Suppressor macrophage (primary cell): ENCODE results near the gene WNT1.

Source experiments
- DNase-seq, 4 experiments: peaks; one replicate each; pipeline ENCODE4 v3.0.0-alpha.2; 2020 to 2022

The WNT1 gene

DNA sequence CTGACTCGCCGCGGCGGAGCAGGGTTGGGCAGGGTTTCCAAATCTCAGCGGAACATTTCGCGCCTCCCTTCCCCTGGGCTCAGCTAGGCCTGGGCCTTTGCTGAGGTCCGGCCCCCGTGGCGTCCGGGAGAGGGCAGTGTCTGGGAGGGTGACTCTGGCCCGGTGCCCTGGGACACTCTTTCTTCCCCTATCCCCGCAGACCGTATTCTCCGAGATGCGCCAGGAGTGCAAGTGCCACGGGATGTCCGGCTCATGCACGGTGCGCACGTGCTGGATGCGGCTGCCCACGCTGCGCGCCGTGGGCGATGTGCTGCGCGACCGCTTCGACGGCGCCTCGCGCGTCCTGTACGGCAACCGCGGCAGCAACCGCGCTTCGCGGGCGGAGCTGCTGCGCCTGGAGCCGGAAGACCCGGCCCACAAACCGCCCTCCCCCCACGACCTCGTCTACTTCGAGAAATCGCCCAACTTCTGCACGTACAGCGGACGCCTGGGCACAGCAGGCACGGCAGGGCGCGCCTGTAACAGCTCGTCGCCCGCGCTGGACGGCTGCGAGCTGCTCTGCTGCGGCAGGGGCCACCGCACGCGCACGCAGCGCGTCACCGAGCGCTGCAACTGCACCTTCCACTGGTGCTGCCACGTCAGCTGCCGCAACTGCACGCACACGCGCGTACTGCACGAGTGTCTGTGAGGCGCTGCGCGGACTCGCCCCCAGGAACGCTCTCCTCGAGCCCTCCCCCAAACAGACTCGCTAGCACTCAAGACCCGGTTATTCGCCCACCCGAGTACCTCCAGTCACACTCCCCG, 3.0 kb downstream of the WNT1 start:
- DNase-seq, result peak; percentile 64 to 80 (median 72)

DNA sequence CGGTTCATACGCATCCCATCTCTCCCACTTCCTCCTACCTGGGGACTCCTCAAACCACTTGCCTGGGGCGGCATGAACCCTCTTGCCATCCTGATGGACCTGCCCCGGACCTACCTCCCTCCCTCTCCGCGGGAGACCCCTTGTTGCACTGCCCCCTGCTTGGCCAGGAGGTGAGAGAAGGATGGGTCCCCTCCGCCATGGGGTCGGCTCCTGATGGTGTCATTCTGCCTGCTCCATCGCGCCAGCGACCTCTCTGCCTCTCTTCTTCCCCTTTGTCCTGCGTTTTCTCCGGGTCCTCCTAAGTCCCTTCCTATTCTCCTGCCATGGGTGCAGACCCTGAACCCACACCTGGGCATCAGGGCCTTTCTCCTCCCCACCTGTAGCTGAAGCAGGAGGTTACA, 3.6 kb downstream of the WNT1 start:
- no peak for DNase-seq

DNA sequence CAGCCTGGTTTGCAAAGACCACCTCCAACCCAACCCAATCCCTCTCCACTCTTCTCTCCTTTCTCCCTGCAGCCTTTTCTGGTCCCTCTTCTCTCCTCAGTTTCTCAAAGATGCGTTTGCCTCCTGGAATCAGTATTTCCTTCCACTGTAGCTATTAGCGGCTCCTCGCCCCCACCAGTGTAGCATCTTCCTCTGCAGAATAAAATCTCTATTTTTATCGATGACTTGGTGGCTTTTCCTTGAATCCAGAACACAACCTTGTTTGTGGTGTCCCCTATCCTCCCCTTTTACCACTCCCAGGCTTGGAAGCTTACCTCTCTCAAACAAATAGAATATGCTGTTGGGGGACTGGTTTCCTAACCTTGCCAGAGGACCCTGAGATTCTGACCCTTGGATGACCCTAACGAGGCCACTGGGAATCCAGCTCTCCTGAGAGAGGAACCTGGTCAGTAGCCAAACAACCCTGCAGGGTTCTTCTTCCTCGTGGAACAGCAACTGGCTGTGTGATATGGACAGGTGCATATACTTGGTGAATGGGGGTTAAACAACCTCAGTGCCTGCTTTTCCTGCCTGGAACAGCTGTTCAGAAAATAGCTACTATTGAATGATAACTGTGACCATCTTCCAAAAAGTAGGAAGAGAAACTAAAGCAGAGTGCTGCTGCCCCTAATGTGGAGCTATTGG, 4.4 kb downstream of the WNT1 start:
- no peak for DNase-seq

DNA sequence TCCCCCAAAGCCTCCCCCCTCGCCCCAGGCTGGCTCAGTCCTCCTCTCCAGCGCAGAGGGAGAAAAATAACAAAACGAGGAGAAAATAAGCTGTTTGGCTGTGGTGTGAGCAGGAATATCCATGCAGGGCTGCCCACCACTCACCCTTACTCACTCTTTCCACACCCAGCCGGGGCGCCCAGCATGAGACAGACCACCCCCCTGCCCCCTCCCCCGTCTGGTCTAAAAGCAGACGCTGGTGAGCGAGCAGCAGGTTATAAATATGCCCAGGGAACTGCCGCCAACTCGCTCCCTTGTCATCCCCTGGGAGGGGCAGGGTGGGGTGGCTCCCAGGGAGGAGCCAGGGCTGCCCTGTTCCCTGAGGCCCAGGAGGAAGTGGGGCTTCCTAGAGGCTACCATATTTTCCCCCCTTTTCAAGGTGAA, 7.4 kb downstream of the WNT1 start:
- DNase-seq, result no peak

DNA sequence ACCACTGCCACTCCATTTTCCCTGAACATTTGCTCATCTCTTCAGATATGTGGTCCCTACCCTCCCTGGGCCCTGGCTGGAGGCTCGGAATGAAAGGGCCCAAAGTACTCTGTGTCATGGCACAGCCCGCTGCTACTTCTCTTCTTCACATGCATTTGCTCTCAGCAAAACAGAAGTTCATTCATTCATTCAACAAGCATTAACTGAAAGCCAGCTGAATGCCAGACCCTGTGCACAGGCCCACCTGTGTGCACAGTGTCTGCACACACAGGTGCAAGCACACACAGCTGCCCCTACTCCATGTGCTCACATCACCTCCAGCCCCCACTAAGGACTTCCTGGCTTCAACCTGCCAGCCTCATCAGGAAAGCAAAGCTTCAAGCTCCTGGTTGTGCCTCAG, 7.8 kb downstream of the WNT1 start:
- no peak for DNase-seq

DNA sequence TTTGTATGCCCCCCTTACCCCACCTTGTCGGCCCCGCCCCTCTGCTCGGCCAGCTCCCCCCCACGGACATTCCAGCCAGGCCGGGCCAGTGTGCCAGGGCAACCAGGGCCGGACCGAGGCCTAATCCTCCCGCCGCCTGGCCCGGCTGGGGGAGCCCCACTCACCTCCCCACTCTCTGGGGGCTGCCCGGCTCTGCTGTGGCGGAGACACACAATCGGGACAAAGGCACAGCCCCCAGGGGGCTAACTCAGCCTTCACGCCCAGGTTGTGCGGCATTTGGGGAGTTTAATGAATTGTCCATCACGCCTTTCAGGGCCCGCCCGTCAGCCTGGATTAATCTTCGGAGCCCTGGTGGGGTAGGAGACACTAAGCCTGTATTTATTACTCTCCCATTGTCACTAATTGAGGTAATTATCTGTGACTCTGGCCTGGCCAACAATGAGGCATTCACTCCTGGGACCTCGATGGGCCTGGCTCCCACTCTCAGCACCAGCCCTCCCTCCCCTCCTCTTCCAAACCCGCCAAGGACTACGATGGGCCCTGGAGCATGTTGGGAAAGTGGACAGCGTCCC, 8.7 kb downstream of the WNT1 start:
- no peak for DNase-seq

DNA sequence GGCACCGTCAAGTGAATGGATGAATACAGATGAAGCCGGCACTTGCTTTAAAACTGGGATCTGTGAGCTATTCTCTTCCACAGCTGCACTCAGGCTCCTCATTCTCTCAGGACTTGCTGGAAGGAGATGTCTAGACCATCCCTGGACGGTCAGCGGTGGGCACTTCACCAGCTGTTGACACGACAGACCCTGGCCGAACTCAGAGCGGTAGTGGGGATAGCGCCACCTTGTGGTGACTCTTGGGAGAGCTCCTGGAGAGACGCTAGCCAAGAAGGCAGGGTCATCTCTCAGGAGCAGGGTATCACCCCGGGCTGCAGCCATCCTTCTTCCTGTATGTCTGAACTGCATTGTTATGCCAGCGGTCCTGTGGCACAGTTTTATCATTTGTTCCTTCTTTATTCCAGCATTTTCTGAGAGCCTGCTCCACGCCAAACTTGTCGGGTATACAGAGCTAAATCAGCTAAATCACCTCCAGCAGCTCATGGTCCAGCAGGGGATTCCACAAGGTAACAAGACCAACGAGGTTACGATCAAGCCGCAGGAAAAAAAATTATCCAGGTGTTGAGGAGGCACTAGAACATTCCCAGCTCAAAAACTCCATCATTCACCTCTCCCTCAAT, 10.0 kb downstream of the WNT1 start:
- peak; percentile 74 to 88 (median 84) for DNase-seq

DNA sequence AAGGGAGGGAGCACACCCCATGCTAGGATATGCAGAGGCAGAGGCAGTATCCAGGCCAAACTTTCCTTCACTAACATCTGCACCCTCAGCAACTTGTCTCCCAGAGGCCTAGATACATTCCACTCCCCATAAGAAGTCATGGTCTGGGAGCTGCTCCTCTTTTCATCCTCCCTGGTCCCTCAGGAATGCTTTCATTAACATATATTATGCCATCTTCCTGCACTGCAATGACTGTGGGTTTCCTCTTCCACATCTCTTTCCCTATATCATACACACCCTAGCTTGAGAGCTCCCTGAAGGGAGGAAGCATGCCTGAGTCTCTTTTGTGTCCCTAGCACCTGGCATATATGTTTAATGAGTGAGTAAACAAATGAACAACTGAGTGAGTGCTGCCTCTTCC, 12.4 kb downstream of the WNT1 start:
- no peak for DNase-seq

DNA sequence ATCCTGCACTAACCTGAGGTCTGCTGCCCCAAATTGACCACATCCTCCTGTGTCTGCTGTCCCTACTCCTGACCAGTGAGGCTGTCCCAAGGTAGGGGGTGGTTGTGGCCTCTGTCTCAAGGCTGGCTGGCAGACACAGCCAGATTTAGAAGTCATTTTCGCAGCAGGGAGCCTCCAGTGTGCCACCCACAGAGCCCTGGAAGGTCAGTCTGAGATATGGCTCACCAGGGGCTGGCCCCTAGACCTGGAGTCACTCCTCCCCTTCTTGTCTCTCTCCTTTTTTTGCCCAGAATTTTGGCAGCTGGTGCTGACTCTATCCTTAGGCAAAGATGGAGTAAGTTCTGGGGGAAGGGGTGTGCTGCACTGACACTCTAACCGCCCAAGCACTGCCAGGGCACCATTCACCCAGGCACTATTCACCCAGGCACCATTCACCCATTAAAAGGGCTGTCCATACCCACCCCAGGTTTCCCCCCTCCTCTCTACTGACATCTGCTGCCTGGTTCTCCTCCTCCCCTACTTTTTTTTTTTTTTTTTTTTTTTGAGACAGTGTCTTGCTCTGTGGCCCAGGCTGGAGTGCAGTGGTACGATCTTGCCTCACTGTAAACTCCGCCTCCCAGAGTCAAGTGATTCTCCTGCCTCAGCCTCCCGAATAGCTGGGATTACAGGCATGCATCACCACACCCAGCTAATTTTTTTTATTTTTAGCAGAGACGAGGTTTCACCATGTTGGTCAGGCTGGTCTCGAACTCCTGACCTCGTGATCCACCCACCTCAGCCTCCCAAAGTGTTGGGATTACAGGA, 13.3 kb downstream of the WNT1 start:
- DNase-seq, result no peak

DNA sequence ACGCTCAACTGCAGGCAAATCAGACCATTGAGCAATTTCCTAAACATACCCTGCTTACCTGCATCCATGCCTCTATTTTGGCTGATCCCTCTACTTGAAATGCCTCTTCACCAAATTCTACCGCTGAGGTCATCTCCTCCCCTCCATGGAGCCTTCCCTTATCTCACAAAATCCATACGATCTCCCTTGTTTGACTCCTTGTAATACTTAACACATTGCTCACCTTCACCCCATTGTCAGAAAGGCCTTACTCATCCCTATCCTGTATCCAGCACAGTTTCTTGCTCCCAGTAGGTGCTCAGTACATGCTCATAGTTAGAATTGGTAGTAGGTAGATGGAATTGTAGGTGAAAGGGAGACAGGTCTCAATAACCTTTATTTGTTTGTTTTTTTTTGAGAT, 15.7 kb downstream of the WNT1 start:
- DNase-seq, result no peak

DNA sequence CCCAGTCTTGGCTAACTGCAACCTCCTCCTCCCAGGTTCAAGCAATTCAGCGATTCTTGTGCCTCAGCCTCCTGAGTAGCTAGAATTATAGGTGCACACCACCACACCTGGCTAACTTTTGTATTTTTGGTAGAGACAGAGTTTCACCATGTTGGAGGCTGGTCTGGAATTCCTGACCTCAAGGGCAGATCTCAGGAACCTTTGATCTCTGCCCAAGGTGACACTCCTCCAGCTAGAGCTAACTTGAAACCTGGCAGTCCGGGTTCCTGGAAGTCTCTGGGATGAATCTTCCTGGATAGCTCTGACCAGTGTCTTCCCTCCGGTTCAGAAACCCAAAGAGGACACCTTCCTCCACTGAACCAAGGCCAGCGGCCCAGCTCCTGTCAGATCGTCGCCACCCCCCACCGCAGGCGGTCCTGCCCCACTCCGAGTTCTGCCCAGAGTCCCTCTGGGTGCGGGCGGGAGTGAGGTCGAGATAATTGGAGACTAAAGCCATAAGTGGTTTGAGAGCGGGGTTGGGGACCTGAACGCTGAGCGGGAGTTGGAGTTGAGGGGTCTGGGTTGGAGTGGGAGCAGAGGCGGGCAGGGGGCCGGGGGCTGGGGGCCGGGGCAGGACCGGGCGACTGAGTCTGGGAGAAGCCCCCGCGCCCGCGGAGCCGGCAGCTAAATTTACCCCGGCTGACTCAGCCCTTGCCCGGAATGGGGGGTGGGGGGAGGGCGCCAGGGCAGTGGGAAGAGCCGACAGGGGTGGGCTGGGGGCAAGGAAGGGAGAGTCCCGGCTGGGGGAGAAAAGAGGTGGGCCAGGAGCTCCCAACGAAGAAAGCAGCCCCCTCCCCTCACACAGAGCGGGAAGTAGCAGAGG, 16.3 kb downstream of the WNT1 start:
- no peak for DNase-seq

DNA sequence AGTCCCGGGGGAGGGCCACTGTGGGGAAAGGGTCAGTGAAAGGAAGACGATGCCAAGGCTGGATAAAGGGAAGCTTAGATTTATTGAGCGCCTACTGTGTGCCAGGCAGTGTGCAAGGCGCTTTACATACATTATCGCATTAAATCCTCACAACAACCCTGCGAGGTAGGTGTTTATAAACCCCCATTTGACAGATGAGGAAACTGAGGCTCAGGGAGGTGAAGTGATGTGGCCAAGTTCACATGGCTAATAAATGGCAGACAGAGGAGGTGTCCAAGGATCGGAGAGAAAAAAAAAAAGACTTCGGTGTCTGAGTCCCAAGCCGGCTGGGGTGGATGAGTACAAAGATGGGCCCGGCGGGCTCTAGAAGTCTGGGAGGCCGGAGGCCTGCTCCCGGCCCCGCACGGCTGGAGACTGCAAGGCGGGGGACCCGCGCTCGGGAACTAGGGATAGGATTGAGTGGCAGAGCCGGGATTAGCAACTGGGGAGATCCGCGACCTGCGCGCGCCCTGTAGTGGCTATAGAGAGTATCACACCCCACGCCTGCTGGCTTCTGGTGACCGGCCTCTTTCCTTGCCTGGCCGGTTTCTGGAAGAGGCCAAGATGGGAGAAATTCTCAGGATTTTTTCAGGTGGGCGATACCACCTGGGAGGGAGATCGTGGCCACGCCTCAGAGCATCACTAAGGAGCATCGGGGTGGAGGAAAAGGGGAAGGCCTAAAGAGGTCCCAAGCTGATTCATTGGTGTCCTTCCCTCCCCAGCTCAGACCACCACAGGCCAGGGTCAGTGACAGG, 17.2 kb downstream of the WNT1 start:
- DNase-seq, result peak; percentile 78 to 87 (median 80)

DNA sequence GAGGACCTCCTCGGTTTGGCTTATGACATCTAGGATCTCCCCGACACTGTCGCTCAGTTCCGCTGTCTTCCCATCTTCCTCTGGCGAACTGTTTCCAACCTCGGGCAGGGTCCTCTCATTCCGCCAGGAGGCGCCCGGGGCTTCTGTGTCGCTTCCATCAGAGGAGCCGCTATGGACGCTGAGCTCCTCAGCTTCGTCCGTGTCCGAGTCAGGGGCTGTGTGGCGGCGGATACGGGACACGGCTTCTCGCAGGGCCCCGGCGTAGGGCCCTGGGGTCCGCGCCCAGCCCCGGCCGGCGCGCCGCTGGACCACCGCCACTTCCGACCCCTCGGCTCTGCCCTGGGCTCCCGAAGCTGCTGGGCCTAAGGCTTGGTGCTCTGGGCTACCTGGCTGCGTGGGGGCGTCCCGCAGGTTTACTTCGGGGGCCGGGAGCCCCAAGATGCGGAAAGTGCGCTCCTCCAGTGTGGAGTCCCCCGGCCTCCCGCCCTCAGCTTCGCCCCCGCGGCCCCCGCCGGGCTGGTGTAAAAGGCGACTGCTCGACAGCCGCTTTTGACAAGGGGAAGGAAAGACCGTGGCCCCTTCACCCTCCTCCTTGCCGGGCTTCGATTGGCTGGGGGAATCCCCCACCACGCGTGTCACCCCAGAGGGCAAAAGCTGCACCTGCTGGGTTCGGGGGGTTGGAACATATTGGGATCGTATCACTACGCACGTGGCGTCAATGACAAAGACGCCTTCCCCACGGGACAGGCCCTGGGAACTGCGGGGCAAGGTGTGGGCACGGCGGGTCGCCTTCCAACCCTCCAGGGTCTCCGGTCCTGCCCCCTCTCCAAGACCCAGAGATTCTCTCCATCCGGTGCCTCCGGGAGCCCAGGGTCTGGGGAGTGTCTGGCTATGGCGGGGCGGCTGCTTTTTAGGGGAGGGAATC, 18.9 kb downstream of the WNT1 start:
- DNase-seq, result peak; percentile 88 to 94 (median 90)

DNA sequence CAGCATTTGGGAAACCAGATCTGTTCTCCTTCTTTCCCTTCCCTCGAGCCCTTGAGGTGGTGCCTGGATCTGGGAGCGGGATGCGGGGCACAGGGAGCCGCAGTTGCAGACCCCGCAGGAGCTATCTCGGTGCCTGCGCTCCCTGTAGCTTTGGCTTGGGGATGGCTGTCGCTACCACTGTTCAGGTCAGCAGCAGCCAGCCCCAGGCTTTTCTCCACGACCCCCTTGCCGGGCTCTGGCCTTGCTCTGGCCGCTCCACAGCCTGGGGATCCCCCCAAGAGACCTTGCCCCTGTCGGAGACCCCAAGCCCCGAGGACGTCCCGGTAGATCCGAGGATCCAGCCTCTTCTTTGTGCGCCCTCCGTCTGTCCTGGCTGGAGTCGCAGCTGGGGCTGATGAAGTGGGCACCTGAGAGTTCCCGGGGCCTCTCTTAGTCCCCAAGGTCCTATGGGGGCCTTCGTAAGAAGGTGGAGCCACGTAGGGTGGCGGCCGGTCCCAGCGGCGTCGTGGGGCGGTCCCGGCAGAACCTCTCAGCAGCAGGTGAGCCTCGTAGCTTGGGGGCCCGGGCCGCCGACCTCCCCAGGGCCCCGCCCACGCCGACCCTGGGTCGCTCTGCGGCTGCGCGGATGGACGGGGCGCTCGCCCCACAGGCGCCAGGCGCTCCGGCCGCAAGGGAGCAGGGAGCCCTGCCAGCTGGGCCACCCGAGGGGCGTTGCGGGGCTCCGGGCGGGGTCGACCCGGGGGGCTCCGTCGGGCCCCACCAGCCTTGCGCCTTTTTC, 19.8 kb downstream of the WNT1 start:
- peak in 3 of 4 experiments; percentile 23 to 58 (median 36) for DNase-seq

DNA sequence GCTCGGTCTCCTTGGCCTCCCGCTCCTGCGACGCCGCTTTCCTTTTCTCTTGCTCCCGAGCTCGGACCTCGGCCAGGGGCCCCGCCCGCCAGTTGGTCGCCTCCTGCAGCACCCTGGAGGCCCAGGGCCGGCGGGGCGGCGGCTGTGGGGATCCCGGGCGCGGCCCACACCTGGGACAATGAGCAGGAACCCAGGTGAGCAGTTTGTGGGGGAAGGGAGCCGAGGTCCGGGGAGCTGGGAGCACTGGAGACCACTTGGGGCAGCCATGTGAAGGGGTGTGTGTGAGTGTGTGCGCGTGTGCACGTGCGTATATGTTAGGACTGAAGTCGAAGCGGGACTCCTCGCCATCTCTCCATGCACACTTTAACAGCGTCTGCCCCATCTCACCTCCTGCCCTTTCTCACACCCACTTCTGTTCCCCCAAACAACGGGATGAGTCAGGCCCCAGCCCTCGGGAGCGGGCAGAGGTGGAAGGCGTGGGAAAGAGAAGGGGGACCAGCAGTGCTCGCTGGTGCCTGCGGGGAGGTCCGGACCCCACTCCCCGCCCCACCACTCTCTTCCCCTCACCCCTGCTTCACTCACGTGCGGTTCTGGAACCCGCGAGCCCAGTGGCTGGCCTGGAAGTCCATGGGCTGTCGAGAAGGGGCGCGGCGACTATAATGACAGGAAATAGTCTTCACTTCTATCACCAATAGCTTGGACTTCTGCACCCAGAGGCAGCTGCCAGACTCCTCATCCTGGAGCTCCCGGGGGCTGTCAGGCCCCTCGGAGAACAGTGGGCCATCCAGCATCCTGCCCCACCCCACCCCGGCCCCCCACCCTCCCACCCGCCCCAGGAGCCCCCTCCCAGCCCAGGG, 20.6 kb downstream of the WNT1 start:
- DNase-seq, result peak in 3 of 4 experiments; percentile 44 to 52 (median 45)

DNA sequence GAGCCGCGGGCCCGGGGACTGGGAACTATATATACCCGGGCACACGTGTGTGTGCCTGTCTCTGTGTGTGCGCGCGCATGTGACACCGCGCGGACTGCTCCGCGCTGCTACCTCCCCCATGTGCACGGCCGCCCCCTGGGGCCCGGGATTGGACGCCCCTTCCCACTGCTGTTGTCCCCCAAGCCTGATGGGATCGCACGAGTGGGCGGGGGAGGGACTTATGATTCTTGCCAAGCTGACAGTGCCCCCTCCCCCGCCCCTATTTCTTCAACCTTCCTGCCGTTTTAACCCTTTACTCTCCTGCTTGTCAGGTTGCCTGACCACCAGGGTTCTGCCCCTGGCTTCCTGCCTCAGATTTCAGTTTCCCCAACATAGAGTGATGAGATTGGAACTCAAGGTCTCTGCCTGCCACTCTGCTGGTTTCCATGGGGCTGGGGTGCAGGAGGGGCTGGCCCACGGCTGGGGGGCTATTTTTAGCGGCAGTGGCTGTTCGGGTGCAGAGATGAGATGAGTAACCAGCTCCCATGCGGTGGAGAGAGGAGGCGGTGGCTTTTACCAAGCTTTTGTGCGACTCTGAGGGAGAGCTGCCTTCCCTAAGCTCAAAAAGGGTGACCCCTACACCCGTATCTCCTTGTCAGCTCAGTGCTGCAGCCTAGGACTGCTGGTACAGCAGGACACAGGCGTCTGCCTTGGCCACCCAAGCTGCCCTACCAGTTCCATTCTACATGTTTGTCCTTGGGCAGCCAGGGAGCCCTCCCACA, 21.4 kb downstream of the WNT1 start, which contains the start of gene DDN:
TSS of gene DDN (minus strand) at position 5 of the 761 bp plus-strand sequence. CDS start 88 bp downstream, outside the sequence.
- peak in 3 of 4 experiments; percentile 47 to 67 (median 65) for DNase-seq

DNA sequence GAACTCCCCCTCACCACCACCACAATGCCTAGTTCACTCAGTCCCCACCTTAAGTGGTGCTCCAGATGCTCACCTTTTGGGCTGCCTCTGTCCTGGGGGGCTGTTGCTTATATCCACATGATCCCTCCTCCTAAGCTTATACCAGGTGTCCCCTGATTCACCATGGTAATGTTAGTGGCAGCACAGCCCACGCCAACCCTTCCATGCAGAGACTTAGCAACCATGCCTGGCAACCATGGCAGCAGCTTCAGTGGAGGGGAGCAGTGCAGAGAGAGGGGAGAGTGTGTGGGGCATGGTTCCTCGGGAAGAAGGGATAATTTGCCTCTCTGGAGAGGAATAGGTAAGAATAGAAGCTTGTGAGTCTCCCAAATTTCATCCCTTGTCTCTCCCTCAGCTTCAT, 22.2 kb downstream of the WNT1 start:
- no peak for DNase-seq
